ENCODE data around the gene PLEKHA4. TPM values are rescaled to one million over a fixed set of nuclear protein-coding genes. Genes with fewer than 3 reads are reported as not detected.
A peak's percentile ranks its signal among the peaks of the same experiment; 100 is the strongest.

The PLEKHA4 gene
- total and polyA plus RNA-seq, 9 of the 15 experiments (the other 6 are each of a cell fraction or from before 2014, with no cell fraction given), result 0.07 to 30.8 (median 11.4) TPM

- TF ChIP-seq KDM5B (IDR thresholded peaks at IDR 0.05; ENCODE audit: insufficient replicate concordance, low read depth, low read length) (no peak), TAF1 (IDR thresholded peaks at IDR 0.05; ENCODE audit: control insufficient read depth, extremely low read depth, insufficient read depth, low read length, severe bottlenecking) (no peak), ARID2 (IDR thresholded peaks at IDR 0.05) (no peak), E2F1 (CRISPR knock-in tag; IDR thresholded peaks at IDR 0.05) (no peak), MTF1 (CRISPR knock-in tag; IDR thresholded peaks at IDR 0.05; ENCODE audit: borderline replicate concordance) (no peak), GTF2F1 (IDR thresholded peaks at IDR 0.05; ENCODE audit: low read depth, low read length) (no peak), PHF21A (IDR thresholded peaks at IDR 0.05; ENCODE audit: borderline replicate concordance, low read depth) (no peak), SNAPC5 (CRISPR knock-in tag; IDR thresholded peaks at IDR 0.05) (no peak), BRF1 (IDR thresholded peaks at IDR 0.05; ENCODE audit: borderline replicate concordance, extremely low read depth, insufficient read length) (no peak), RBM25 (IDR thresholded peaks at IDR 0.05; ENCODE audit: low read depth, low read length, severe bottlenecking) (no peak), C11orf30 (IDR thresholded peaks at IDR 0.05; ENCODE audit: low read depth) (no peak), ZNF431 (CRISPR knock-in tag; IDR thresholded peaks at IDR 0.05) (no peak), PTBP1 (IDR thresholded peaks at IDR 0.05; ENCODE audit: low read depth, low read length) (no peak), AFF1 (IDR thresholded peaks at IDR 0.05; ENCODE audit: low read depth in 1 of 2, partially characterized antibody in 2 of 2) (peak in 1 of 2 experiments; percentile 79), FOXJ2 (tag; IDR thresholded peaks at IDR 0.05) (no peak), ATF1 (CRISPR knock-in tag; IDR thresholded peaks at IDR 0.05) (no peak), ATF1 (tag; IDR thresholded peaks at IDR 0.05) (no peak), RNF2 (IDR thresholded peaks at IDR 0.05) (no peak), ARHGAP35 (IDR thresholded peaks at IDR 0.05; ENCODE audit: partially characterized antibody) (no peak), RBM15 (IDR thresholded peaks at IDR 0.05; ENCODE audit: insufficient read depth, low read length) (no peak), POLR2G (IDR thresholded peaks at IDR 0.05; ENCODE audit: low read depth, low read length) (no peak), TFE3 (CRISPR knock-in tag; IDR thresholded peaks at IDR 0.05) (no peak)
Observed at GRCh38 chr19:48868114-48868886, at the start of gene PLEKHA4 (continued).
